Testis (tissue), 2 donors: ENCODE measurements around the gene TBX5.

Source experiments
- CTCF ChIP-seq, 3 experiments: fragments of 450-650 bp in 2 of 3; fragments of 200-600 bp in 1 of 3; sonication (generic) in 1 of 3; IDR thresholded peaks; one replicate each; pipeline ENCODE4 v1.5.1; 2016 to 2019; ENCODE audit warnings: antibody characterized with exemption in 3 of 3, mild to moderate bottlenecking in 2 of 3, moderate library complexity in 1 of 3
- POLR2A ChIP-seq: fragments of 450-650 bp; IDR thresholded peaks from one replicate; pipeline ENCODE4 v1.6.1; 2017; ENCODE audit warnings: antibody characterized with exemption, mild to moderate bottlenecking, moderate library complexity

GRCh38 chr12:114319422-114319821 lies 86.5 kb downstream of the TBX5 start:
- TF ChIP-seq CTCF (IDR thresholded peaks at IDR 0.05) (no peak), POLR2A (no peak)
